Measurements from ENCODE around the gene OR8S1. TPM values are rescaled to one million over a fixed set of nuclear protein-coding genes. Genes with fewer than 3 reads are reported as not detected.
"Not testable (repeated sequence)": the region's sequence is repeated elsewhere in the genome, so short reads cannot be mapped to it uniquely, and the experiment has no call there.

The OR8S1 gene
- polyA plus RNA-seq, 1 experiment = not detected

- ChIA-PET CTCF (interaction anchor here (0.6 to 10.4 kb wide), 9 partner anchors 11 to 637 kb away, joined by 3 to 116 read pairs (median 4); partner anchors contain the start of gene KANSL2), POLR2A (no interaction called here)
- H3K4me3 ChIP-seq (ENCODE audit: low read depth, low read length) = no peak overlapping the region
- no peaks in the 10 kb centered on the region for H3K36me3 ChIP-seq (ENCODE audit: control insufficient read depth, insufficient read depth, low read length)
- peak; percentile 71 for TF ChIP-seq CTCF (IDR thresholded peaks at IDR 0.05; ENCODE audit: insufficient read depth, low read depth, low read length)
- DNase-seq (ENCODE audit: low read depth) = no peak
- no peaks in the 10 kb centered on the region; the same call in 1 of the 2 replicates for H3K27me3 ChIP-seq (ENCODE audit: control insufficient read depth, insufficient read depth, low read length)
These were observed 17.0 kb downstream of the OR8S1 start for GRCh38 chr12:48542300-48542928.

- POLR2A ChIA-PET = no interaction called here
- CTCF ChIA-PET = interaction anchor here (1.1 to 10.4 kb wide), 2 partner anchors 14 to 73 kb away, joined by 3 to 116 read pairs; a partner anchor contains a TSS
- no peak for DNase-seq (ENCODE audit: low read depth)
- no peak for TF ChIP-seq CTCF (IDR thresholded peaks at IDR 0.05; ENCODE audit: insufficient read depth, low read depth, low read length)
- Histone ChIP-seq H3K4me3 (ENCODE audit: low read depth, low read length) (no peak overlapping the region), H3K27me3 (ENCODE audit: control insufficient read depth, insufficient read depth, low read length) (no peaks in the 10 kb centered on the region; the same call in 1 of the 2 replicates), H3K36me3 (ENCODE audit: control insufficient read depth, insufficient read depth, low read length) (no peaks in the 10 kb centered on the region)
These were observed 20.5 kb downstream of the OR8S1 start for GRCh38 chr12:48545833-48546469.

- POLR2A ChIA-PET; H3K36me3 ChIP-seq (ENCODE audit: control insufficient read depth, insufficient read depth, low read length); DNase-seq (ENCODE audit: low read depth); CTCF ChIA-PET; H3K4me3 ChIP-seq (ENCODE audit: low read depth, low read length); H3K27me3 ChIP-seq (ENCODE audit: control insufficient read depth, insufficient read depth, low read length): not testable (repeated sequence)
These were observed 21.6 kb downstream of the OR8S1 start for GRCh38 chr12:48547012-48547411.

GRCh38 chr12:48551636-48552035, 26.2 kb downstream of the OR8S1 start:
- H3K4me3 ChIP-seq (ENCODE audit: low read depth, low read length); CTCF ChIA-PET: not testable (repeated sequence)

GRCh38 chr12:48553666-48554343, 28.4 kb downstream of the OR8S1 start:
- H3K36me3 ChIP-seq (ENCODE audit: control insufficient read depth, insufficient read depth, low read length); H3K4me3 ChIP-seq (ENCODE audit: low read depth, low read length); H3K27me3 ChIP-seq (ENCODE audit: control insufficient read depth, insufficient read depth, low read length); POLR2A ChIA-PET; DNase-seq (ENCODE audit: low read depth): not testable (repeated sequence)
- CTCF ChIA-PET = interaction anchor here (1.5 kb wide), 1 partner anchor 11 kb away, joined by 4 read pairs; no protein-coding TSS in a partner anchor

More at GRCh38 chr12:48551636-48552035, 26.2 kb downstream of the OR8S1 start:
- POLR2A ChIA-PET; H3K36me3 ChIP-seq (ENCODE audit: control insufficient read depth, insufficient read depth, low read length); H3K27me3 ChIP-seq (ENCODE audit: control insufficient read depth, insufficient read depth, low read length); DNase-seq (ENCODE audit: low read depth): not testable (repeated sequence)

GRCh38 chr12:48556631-48557030, 31.2 kb downstream of the OR8S1 start:
- Histone ChIP-seq H3K27me3 (ENCODE audit: control insufficient read depth, insufficient read depth, low read length) (no peaks in the 10 kb centered on the region), H3K36me3 (ENCODE audit: control insufficient read depth, insufficient read depth, low read length) (no peaks in the 10 kb centered on the region), H3K4me3 (ENCODE audit: low read depth, low read length) (no peak overlapping the region)
- DNase-seq (ENCODE audit: low read depth) = no peak
- ChIA-PET CTCF (no interaction called here), POLR2A (no interaction called here)
- no peak for TF ChIP-seq CTCF (IDR thresholded peaks at IDR 0.05; ENCODE audit: insufficient read depth, low read depth, low read length)
